ENCODE data around the gene UROC1.

The UROC1 gene

DNA sequence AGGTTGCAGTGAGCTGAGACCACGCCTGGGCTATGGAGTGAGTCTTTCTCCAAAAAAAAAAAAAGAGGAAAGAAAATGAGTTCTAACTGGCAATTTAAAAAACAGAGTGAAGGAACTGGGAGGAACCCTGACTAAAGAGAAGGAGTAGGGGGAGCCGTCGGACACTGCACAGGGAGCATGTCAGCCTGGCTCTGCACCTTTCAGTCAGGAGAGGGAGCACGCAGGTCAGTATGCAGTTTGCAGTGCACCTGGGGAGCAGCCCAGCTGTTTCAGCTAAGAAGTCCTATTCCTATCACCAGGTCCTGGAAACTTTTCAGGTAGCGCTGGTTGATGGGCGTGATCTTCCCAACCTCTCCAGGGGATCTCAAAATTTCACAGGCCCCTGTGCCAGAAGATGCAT, 27.0 kb downstream of the UROC1 start:
- TF ChIP-seq, protein P1, sequence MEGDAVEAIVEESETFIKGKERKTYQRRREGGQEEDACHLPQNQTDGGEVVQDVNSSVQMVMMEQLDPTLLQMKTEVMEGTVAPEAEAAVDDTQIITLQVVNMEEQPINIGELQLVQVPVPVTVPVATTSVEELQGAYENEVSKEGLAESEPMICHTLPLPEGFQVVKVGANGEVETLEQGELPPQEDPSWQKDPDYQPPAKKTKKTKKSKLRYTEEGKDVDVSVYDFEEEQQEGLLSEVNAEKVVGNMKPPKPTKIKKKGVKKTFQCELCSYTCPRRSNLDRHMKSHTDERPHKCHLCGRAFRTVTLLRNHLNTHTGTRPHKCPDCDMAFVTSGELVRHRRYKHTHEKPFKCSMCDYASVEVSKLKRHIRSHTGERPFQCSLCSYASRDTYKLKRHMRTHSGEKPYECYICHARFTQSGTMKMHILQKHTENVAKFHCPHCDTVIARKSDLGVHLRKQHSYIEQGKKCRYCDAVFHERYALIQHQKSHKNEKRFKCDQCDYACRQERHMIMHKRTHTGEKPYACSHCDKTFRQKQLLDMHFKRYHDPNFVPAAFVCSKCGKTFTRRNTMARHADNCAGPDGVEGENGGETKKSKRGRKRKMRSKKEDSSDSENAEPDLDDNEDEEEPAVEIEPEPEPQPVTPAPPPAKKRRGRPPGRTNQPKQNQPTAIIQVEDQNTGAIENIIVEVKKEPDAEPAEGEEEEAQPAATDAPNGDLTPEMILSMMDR (conservative IDR thresholded peaks at IDR 0.05; ENCODE audit: control insufficient read depth, insufficient read depth, low read depth, low read length): no peak
- DNase-seq (ENCODE audit: low read depth): no peak
- no peak overlapping the region for H3K4me3 ChIP-seq (ENCODE audit: control insufficient read depth, low read depth, low read length)

DNA sequence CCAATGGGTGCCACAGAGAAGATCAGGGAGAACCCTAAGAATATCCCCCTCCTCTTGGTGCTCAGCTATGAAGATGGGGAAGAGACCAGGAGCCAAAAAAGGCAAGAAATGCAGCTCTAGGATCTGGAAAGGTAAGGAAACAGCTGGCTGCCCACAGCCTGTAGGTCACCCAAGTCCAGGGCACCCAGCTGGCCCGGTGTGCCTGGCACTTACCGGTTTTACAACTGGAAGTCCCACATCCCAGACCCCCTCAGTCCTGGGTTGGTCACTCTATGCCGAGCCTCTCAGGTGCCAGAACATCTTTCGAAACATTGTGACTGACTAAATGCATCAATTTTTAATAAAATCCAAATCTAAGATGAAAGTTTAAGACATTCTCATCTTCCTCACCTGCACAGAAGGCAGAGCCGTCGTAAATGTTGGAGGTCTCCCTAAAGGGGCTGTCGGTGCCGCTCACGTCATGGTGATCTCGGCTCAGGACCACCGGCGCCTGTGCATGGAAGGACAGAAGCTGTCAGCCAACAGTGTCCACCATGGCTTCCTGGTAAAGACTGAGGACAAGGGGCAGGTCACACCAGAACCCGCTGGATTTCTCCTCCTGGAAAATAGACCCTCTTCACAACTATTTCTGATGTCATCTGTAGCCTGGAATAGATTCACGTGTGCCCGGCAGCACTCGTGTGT, 28.5 kb downstream of the UROC1 start:
- no peak overlapping the region for H3K4me3 ChIP-seq (ENCODE audit: control insufficient read depth, low read depth, low read length)
- DNase-seq (ENCODE audit: low read depth): no peak
- TF ChIP-seq, protein P1 (conservative IDR thresholded peaks at IDR 0.05; ENCODE audit: control insufficient read depth, insufficient read depth, low read depth, low read length): no peak

DNA sequence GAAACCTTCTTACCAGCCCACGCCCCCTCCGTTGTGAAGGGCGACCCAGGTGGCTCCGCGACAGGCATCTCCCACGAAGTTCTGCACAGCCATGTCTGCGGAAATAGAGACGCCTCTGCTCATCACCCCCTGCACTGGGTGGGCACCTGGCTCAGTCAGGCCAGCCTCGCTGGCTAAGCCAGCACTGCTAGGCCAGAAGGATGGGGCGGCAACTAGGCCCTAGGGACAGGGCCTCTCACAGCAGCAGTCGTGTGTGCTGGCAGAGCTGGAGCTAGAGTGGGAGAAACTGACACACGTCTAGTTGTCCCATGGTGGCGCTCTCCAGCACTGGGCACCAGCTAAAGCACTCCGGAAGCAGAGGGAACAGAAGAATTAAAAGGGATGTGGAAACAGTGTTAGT, 29.4 kb downstream of the UROC1 start:
- no peak overlapping the region for H3K4me3 ChIP-seq (ENCODE audit: control insufficient read depth, low read depth, low read length)
- TF ChIP-seq, protein P1 (conservative IDR thresholded peaks at IDR 0.05; ENCODE audit: control insufficient read depth, insufficient read depth, low read depth, low read length): no peak
- DNase-seq (ENCODE audit: low read depth): no peak

DNA sequence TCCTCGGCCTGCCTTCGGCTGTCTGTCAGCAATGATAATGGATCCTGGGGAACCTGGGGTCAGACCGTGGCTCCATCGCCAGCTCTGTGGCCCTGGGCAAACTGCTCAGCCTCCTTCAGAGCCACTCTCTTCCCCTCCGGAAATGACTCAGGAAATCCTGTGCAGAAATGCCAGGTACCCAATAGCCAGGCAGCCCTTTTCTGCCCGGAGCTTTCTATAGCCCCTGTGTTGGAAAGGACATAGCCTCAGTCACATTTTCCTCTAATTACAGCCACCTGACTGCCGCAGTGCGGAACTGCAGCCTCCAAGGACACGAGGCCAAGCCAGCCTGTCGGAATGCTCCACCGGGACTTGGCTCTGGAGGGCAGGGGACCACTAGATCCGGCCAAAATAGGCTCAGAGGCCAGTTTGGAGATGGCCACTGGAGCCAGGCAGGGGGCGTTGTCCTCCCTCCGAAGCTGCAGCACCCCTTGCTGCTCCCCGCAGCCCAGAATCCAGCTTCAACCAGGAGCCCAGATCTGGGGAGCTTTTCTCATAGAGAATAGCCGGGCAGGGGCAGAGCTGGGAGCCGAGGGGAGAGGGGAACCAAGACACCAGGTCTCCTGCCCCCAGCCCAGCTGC, 30.3 kb downstream of the UROC1 start:
- TF ChIP-seq, protein P1 (conservative IDR thresholded peaks at IDR 0.05; ENCODE audit: control insufficient read depth, insufficient read depth, low read depth, low read length): no peak
- H3K4me3 ChIP-seq (ENCODE audit: control insufficient read depth, low read depth, low read length): no peak overlapping the region
- no peak for DNase-seq (ENCODE audit: low read depth)

DNA sequence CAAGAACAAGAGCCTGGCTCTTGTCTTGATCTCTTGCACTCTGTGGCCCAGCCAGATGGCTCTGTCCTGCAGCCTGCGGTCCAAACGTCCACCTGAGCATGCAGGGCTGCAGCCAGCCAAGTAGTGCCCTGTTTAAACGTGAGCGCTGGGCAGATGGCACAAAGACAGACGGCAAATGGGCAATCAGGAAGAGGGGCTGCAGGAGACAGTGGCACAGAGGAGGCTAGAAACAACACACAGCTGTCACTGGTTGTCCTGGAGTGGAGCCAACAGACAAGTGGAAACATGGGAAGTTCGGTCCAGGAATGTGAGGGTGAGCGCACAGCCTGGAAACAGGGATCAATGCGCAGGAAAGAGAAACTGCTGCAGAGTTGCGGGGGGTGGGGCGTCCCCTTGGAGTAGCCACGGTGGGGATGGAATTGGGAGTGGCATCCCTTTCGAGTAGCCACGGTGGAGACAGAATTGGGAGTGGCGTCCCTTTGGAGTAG, 31.2 kb downstream of the UROC1 start:
- H3K4me3 ChIP-seq (ENCODE audit: control insufficient read depth, low read depth, low read length): no peak overlapping the region
- DNase-seq (ENCODE audit: low read depth): no peak
- TF ChIP-seq, protein P1 (conservative IDR thresholded peaks at IDR 0.05; ENCODE audit: control insufficient read depth, insufficient read depth, low read depth, low read length): no peak

DNA sequence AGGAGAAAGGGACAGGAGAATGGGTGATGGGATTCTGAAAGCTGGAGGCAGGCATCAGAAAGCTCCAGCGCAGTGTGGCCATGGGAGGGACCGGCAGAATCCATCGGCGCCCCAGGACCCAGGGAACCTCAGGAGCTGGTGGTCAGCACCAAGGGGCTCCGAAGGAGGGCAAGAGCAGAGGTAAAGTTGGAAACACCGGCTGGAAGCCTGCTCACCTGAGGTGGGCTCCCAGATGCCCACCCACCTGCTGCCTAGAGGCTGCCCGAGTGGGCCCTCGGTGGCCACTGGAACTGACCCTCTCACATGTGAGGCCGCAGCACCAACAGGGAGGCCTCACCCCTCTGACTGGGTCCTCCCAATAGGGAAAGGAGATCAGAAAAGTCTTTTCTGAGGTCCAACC, 31.6 kb downstream of the UROC1 start:
- H3K4me3 ChIP-seq (ENCODE audit: control insufficient read depth, low read depth, low read length): no peak overlapping the region
- no peak for DNase-seq (ENCODE audit: low read depth)
- TF ChIP-seq, protein P1 (conservative IDR thresholded peaks at IDR 0.05; ENCODE audit: control insufficient read depth, insufficient read depth, low read depth, low read length): no peak

Measured in fibroblast of mammary gland (primary cell).